HG03060 (cell line): ENCODE data around the gene UMPS.

Experiments
- ATAC-seq: cut with Tn5 transposase; IDR thresholded peaks from one replicate; pipeline ENCODE4 v1.9.1; 2021; ENCODE audit warnings: low read depth, moderate number of reproducible peaks; ENCODE audit not compliant: unreplicated experiment

The UMPS gene

GRCh38 chr3:124793054-124793739 lies 62.9 kb downstream of the UMPS start:
- ATAC-seq: no peak

GRCh38 chr3:124796477-124796876 lies 66.2 kb downstream of the UMPS start:
- no peak for ATAC-seq

- ATAC-seq: no peak
Observed at GRCh38 chr3:124797426-124797945, 67.2 kb downstream of the UMPS start.
